ENCODE results near the gene KNDC1. TPM values are rescaled to one million over a fixed set of nuclear protein-coding genes. Genes with fewer than 3 reads are reported as not detected.

The KNDC1 gene
- total RNA-seq, 1 donor from 2014 or later: 20.3 TPM

DNA sequence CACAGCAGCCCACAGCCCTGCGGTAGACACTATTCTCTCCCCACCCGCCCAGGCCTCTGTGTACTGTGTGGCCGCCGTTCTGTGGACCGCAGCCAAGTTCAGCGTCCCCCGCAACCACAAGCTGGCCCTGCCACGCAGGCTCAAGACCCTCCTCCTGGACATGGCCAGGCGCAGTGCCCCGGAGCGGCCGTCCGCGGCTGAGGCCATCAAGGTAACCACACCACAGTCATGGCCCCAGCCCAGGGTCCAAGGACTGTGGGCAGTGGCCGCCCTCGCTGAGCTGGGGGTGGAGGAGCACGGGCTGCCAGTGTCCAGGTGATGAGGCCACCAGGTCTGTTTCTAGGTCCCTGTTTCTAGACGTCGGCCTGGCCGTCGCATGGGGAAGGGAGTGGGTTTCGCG, 35.6 kb downstream of the KNDC1 start:
- Mint-ChIP-seq H3K27me3 (ENCODE audit: low read depth) (peaks cover 17% of the 10 kb centered on the region), H3K27ac (no peak overlapping the region), H3K9me3 (peaks cover 21% of the 10 kb centered on the region), H3K4me1 (peaks cover 4% of the 10 kb centered on the region), H3K4me3 (no peak overlapping the region), H3K36me3 (peaks cover 8% of the 10 kb centered on the region)
- no peak for DNase-seq (ENCODE audit: low spot score in 2 of 2, unreplicated experiment in 2 of 2)
- TF ChIP-seq, protein P1, sequence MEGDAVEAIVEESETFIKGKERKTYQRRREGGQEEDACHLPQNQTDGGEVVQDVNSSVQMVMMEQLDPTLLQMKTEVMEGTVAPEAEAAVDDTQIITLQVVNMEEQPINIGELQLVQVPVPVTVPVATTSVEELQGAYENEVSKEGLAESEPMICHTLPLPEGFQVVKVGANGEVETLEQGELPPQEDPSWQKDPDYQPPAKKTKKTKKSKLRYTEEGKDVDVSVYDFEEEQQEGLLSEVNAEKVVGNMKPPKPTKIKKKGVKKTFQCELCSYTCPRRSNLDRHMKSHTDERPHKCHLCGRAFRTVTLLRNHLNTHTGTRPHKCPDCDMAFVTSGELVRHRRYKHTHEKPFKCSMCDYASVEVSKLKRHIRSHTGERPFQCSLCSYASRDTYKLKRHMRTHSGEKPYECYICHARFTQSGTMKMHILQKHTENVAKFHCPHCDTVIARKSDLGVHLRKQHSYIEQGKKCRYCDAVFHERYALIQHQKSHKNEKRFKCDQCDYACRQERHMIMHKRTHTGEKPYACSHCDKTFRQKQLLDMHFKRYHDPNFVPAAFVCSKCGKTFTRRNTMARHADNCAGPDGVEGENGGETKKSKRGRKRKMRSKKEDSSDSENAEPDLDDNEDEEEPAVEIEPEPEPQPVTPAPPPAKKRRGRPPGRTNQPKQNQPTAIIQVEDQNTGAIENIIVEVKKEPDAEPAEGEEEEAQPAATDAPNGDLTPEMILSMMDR (IDR thresholded peaks at IDR 0.05; ENCODE audit: unreplicated experiment): no peak

GRCh38 chr10:133196221-133196915, 36.3 kb downstream of the KNDC1 start:
- peak overlapping the region; percentile 66 for H3K27ac Mint-ChIP-seq
- H3K4me3 Mint-ChIP-seq: no peak overlapping the region
- DNase-seq (ENCODE audit: low spot score in 2 of 2, unreplicated experiment in 2 of 2): peak in 1 of 2 experiments; percentile 19
- H3K27me3 Mint-ChIP-seq (ENCODE audit: low read depth): peaks cover 17% of the 10 kb centered on the region
- H3K9me3 Mint-ChIP-seq: peaks cover 21% of the 10 kb centered on the region
- peaks cover 4% of the 10 kb centered on the region for H3K4me1 Mint-ChIP-seq
- peaks cover 8% of the 10 kb centered on the region for H3K36me3 Mint-ChIP-seq
- TF ChIP-seq, protein P1 (IDR thresholded peaks at IDR 0.05; ENCODE audit: unreplicated experiment): no peak

DNA sequence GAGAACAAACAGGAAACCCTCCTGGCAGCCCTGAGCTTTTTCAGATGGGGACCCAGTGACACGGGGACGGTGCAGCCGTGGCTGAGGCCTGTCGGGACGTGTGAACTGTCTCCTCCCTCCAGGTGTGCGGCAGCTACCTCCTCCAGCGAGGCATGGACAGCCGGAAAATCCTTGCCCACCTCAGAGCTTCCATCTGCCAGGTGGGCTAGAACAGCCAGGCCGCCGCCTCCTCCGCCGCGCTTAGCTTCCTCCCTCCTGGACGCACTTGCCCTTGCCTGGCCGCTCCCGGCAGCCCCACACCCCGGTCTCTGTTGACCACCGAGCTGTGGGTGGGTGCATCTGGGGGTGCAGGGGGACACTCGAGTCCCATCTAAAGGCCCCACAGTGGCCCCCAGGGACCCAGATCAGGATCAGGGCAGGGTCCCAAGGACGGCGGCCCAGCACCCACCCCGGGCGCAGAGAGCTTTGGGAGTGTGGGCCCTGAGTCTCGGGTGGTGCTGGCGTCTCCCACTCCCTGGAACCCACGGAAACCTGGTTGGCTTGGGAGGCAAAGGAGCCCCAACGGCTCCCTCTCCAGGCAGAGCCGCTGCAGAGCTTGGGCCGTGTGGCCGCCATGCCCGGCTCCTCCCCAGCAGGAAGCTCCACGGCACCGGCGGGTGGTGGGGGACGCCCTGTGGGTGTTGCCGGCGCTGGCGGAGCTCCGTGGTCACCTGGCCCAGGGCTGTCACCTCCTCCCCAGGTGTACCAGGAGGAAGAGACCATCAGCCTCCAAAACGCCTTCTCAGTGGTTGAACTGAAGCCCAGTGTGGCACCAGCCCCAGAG, 37.1 kb downstream of the KNDC1 start:
- peaks cover 5% of the 10 kb centered on the region for H3K36me3 Mint-ChIP-seq
- peak in 1 of 2 experiments; percentile 17 for DNase-seq (ENCODE audit: low spot score in 2 of 2, unreplicated experiment in 2 of 2)
- H3K9me3 Mint-ChIP-seq: peaks cover 16% of the 10 kb centered on the region
- peaks cover 4% of the 10 kb centered on the region for H3K4me1 Mint-ChIP-seq
- H3K27ac Mint-ChIP-seq: no peak overlapping the region
- H3K4me3 Mint-ChIP-seq: no peak overlapping the region
- TF ChIP-seq, protein P1 (IDR thresholded peaks at IDR 0.05; ENCODE audit: unreplicated experiment): no peak
- H3K27me3 Mint-ChIP-seq (ENCODE audit: low read depth): peaks cover 13% of the 10 kb centered on the region

GRCh38 chr10:133197786-133198185, 37.8 kb downstream of the KNDC1 start:
- DNase-seq (ENCODE audit: low spot score in 2 of 2, unreplicated experiment in 2 of 2): peak in 1 of 2 experiments; percentile 18

DNA sequence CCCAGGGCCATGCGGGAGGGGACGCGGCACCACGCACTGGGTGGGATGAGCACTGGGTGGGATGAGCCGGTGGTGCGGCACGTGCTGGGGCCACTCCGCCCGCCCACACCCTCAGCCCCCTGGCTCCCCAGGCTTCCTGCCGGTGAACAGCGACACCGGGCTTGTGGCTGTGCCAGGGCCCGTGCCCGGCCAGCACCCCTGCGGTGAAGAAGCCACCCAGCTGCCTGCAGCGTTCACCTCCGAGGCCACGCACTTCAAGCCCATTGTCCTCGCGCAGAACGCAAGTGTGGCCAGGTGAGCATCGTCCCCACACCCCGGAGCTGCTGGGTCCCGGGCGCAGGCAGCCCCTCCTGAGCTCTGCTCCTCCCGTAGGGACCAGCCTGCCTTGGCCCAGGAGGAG, 38.2 kb downstream of the KNDC1 start:
- Mint-ChIP-seq H3K27ac (no peak overlapping the region), H3K27me3 (ENCODE audit: low read depth) (peaks cover 7% of the 10 kb centered on the region), H3K36me3 (no peaks in the 10 kb centered on the region), H3K4me1 (peaks cover 4% of the 10 kb centered on the region), H3K4me3 (no peak overlapping the region), H3K9me3 (peaks cover 9% of the 10 kb centered on the region)
- peak in 1 of 2 experiments; percentile 17 for DNase-seq (ENCODE audit: low spot score in 2 of 2, unreplicated experiment in 2 of 2)
- TF ChIP-seq, protein P1 (IDR thresholded peaks at IDR 0.05; ENCODE audit: unreplicated experiment): no peak

More at GRCh38 chr10:133197786-133198185, 37.8 kb downstream of the KNDC1 start:
- Mint-ChIP-seq H3K27ac (no peak overlapping the region), H3K27me3 (ENCODE audit: low read depth) (peaks cover 7% of the 10 kb centered on the region), H3K36me3 (no peaks in the 10 kb centered on the region), H3K4me3 (no peak overlapping the region), H3K9me3 (peaks cover 9% of the 10 kb centered on the region), H3K4me1 (peaks cover 4% of the 10 kb centered on the region)
- TF ChIP-seq, protein P1 (IDR thresholded peaks at IDR 0.05; ENCODE audit: unreplicated experiment): no peak
